WTC11 (cell line): ENCODE data around the gene NTMT1.

Experiments used
- IRF2 ChIP-seq: sonication (generic); formaldehyde crosslinking; IDR thresholded peaks from 2 replicates; pipeline ENCODE4 v1.8.0; 2022; ENCODE audit warnings: low read depth, missing genetic modification reagents, borderline replicate concordance
- NR1H2 ChIP-seq: sonication (generic); formaldehyde crosslinking; IDR thresholded peaks from 2 replicates; pipeline ENCODE4 v1.9.0; 2021; ENCODE audit warnings: mild to moderate bottlenecking, moderate library complexity, missing genetic modification reagents
- ZNF121 ChIP-seq: sonication (generic); formaldehyde crosslinking; IDR thresholded peaks from 2 replicates; pipeline ENCODE4 v1.8.0; 2023; ENCODE audit warnings: missing genetic modification reagents
- TF ChIP-seq, protein P1 (sequence below): fragments of 200-600 bp; IDR thresholded peaks from 2 replicates; pipeline ENCODE4 v1.8.0; 2022; ENCODE audit warnings: antibody characterized with exemption

DNA sequence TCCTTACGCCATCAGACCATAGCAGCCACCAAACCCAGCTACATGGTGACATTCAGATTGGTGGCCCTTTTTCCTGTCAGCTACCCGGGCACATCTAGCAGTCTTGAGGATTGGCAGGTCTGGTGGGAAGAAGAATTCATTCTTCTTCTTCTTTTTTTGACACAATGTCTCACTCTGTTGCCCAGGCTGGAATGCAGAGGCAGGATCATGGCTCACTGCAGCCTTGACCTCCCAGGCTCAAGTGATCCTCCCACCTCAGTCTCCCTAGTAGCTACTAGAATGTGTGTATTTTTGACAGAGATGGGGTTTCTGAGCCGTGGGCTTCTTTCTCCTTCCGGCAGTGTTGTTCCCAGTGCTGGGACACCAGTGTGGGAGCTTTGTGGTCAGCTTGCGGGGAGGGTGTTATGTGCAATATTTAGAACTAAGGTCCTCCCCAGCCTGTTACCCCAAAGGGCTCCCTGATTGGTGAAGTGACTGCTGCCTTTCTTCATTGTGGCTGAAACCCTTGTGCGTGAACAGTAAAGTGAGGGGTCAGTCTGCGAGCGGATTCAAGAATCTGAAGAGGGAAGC is 3.4 kb downstream of the NTMT1 start:
- TF ChIP-seq, protein P1, sequence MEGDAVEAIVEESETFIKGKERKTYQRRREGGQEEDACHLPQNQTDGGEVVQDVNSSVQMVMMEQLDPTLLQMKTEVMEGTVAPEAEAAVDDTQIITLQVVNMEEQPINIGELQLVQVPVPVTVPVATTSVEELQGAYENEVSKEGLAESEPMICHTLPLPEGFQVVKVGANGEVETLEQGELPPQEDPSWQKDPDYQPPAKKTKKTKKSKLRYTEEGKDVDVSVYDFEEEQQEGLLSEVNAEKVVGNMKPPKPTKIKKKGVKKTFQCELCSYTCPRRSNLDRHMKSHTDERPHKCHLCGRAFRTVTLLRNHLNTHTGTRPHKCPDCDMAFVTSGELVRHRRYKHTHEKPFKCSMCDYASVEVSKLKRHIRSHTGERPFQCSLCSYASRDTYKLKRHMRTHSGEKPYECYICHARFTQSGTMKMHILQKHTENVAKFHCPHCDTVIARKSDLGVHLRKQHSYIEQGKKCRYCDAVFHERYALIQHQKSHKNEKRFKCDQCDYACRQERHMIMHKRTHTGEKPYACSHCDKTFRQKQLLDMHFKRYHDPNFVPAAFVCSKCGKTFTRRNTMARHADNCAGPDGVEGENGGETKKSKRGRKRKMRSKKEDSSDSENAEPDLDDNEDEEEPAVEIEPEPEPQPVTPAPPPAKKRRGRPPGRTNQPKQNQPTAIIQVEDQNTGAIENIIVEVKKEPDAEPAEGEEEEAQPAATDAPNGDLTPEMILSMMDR, result no peak
- TF ChIP-seq NR1H2 (CRISPR knock-in tag) (no peak), ZNF121 (no peak), IRF2 (no peak)
